C4-2B (cell line): ENCODE results near the gene NUP214.

ENCODE experiments used
- H3K27ac ChIP-seq: fragments of 450-650 bp; 2 replicates; pipeline ENCODE4 v1.5.1; 2017
- ZFX ChIP-seq: fragments of 450-650 bp; IDR thresholded peaks from 2 replicates; pipeline ENCODE4 v1.6.1; 2017
- TF ChIP-seq, protein P1 (sequence below): fragments of 450-650 bp; conservative IDR thresholded peaks from 2 replicates; pipeline ENCODE4 v1.5.1; 2017; ENCODE audit warnings: mild to moderate bottlenecking

Gene NUP214

DNA sequence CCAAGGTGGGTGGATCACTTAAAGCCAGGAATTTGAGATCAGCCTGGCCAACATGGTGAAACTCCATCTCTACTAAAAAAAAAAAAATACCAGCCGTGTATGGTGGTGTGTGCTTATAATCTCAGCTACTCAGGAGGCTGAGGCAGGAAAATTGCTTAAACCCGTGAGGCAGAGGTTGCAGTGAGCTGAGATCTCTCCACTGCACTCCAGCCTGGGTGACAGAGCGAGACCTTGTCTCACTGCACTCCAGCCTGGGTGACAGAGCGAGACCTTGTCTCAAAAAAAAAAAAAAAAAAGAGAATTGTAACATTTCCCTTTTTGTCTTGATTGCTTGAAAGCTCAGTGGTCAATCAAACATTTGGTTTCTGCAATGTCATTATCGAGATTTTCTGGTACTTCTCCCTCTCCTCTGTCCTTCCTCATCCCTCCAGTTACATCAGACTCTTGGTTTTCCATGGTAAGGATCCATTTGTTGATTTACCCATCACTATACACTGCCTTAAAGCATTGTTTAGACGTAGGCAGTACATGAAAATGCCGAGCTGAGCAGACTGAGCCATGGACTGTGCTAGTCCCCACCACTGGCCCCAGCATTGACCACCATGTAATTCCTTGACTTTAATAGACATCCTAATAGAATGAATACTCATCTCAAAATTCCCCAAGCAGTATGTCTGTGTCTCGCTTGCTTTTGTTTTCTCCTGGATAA lies 40.6 kb upstream of the NUP214 start:
- H3K27ac ChIP-seq, result no peak overlapping the region
- TF ChIP-seq, protein P1, sequence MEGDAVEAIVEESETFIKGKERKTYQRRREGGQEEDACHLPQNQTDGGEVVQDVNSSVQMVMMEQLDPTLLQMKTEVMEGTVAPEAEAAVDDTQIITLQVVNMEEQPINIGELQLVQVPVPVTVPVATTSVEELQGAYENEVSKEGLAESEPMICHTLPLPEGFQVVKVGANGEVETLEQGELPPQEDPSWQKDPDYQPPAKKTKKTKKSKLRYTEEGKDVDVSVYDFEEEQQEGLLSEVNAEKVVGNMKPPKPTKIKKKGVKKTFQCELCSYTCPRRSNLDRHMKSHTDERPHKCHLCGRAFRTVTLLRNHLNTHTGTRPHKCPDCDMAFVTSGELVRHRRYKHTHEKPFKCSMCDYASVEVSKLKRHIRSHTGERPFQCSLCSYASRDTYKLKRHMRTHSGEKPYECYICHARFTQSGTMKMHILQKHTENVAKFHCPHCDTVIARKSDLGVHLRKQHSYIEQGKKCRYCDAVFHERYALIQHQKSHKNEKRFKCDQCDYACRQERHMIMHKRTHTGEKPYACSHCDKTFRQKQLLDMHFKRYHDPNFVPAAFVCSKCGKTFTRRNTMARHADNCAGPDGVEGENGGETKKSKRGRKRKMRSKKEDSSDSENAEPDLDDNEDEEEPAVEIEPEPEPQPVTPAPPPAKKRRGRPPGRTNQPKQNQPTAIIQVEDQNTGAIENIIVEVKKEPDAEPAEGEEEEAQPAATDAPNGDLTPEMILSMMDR, result no peak
- no peak for TF ChIP-seq ZFX

DNA sequence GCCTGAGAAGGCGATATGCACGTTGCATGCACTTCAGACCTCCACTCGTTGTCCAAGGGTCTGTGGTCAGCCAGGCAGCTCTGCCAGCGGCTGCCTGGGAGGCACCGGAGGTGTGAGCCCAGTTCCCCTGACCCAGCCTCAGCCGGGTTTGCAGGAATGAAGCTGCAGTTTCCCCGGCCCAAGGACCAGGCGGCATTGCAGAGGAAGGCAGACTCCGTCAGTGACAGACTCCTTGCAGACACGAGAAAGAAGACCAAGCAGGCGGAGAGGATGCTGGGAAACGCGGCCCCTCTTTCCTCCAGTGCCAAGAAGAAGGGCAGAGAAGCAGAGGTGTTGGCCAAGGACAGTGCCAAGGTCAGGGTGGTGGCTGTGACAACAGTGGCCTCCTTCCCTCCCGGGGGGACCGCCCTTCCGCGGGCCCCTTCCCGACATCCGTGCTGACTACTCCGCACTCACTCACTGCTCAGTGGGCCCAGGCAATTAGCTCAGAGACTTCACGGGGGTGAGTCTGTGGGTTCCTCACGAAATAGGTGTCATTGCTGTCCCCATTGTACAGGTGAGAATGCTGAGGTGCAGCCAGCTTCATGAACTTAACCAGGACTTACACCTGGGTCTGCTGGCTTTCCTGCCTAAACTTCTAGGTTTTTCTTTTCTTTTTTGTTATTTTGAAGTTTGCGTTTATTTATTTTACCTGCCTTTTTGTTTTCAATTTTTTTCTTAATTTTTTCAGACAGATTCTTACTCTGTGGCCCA lies 39.8 kb upstream of the NUP214 start:
- TF ChIP-seq, protein P1, result no peak
- TF ChIP-seq ZFX, result no peak
- no peak overlapping the region for H3K27ac ChIP-seq

DNA sequence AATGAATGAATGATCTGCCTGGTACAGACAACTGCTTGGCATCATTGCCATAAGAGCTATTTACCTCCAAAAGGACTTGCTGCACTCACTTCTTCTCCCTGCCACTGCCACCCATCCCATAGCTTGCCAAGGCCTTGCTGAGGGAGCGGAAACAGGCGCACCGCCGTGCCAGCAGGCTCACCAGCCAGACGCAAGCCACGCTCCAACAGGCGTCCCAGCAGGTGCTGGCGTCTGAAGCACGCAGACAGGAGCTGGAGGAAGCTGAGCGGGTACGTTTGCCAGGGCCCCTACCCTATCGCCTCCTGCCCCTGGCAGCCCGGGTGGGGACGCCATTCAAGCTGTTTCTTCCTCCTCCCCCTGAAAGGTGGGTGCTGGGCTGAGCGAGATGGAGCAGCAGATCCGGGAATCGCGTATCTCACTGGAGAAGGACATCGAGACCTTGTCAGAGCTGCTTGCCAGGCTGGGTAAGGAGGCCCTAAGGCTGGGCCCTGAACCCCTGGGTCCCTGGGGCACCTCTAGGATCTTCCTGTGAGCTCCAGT lies 38.0 kb upstream of the NUP214 start:
- TF ChIP-seq, protein P1, result no peak
- TF ChIP-seq ZFX, result no peak
- no peak overlapping the region for H3K27ac ChIP-seq

DNA sequence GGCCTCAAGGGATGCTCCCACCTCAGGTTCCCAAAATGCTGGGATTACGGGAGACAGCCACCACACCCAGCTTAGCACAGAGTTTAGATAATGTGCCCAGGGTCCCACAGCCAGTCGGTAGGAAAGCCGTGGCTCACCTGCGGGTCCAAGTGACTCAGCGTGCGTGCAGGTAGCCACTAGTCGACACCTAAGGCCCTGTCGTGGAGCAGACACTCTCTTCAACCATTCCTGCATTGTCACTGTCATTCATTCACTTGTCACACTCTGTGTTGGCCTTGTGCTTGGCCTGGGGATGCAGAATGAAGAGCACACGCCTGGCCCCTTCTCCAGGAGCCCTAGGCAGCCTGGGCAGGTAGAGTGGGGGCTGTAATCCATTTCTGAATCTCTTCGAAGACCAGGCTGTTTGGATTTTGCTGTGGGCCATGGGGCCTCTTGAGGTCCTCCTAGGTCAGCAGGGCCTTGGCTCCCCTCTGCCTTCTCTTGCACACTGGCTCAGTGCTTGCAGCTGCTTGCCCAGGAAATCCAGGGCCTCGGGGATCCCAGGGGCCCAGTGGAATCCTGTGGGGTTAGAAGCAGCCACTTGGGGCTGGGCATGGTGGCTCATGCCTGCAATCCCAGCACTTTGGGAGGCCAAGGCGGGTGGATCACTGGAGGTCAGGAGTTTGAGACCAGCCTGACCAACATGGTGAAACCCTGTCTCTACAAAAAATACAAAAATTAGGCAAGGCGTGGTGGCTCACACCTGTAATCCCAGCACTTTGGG lies 35.2 kb upstream of the NUP214 start:
- no peak overlapping the region for H3K27ac ChIP-seq
- TF ChIP-seq, protein P1, result no peak
- TF ChIP-seq ZFX, result no peak

DNA sequence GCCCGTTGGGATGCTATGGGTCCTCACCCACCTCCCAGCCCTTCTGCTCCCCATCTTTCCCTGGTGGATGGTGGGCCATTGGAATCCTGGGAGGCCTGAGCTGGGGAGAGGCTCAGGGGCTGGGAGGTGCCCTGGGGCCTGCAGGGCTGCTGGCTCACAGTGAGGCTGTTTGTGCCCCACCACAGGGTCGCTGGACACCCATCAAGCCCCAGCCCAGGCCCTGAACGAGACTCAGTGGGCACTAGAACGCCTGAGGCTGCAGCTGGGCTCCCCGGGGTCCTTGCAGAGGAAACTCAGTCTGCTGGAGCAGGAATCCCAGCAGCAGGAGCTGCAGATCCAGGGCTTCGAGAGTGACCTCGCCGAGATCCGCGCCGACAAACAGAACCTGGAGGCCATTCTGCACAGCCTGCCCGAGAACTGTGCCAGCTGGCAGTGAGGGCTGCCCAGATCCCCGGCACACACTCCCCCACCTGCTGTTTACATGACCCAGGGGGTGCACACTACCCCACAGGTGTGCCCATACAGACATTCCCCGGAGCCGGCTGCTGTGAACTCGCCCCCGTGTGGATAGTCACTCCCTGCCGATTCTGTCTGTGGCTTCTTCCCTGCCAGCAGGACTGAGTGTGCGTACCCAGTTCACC lies 33.9 kb upstream of the NUP214 start:
- H3K27ac ChIP-seq, result no peak overlapping the region; the same call in 1 of the 2 replicates
- no peak for TF ChIP-seq ZFX
- TF ChIP-seq, protein P1, result no peak

DNA sequence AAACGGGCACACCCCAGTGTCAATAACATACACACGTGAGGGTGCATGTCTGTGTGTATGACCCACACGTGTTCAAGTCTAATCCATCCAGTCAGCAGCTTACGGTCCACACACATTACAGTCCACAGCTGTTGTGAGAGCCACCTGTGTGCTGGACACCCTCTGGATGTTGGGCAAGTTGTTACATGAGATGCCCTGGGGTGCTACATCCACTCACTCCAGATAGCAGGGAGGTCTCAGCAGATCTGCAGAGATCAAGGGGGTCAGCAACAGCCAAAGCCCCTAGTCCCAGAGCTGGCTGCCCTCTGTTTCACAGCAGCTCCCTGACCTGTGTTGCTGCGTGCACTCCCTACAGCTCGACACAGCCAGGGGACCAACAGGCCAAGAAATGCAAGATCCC lies 33.4 kb upstream of the NUP214 start:
- H3K27ac ChIP-seq, result peak overlapping the region; percentile 49
- TF ChIP-seq ZFX, result no peak
- TF ChIP-seq, protein P1, result no peak
